NCI-H69 (cell line): ENCODE data around the gene SORBS2.

ENCODE experiments used
- DNase-seq: peaks from one replicate; lab custom pipeline; 2025; lab: John Stamatoyannopoulos, UW

The SORBS2 gene

DNA sequence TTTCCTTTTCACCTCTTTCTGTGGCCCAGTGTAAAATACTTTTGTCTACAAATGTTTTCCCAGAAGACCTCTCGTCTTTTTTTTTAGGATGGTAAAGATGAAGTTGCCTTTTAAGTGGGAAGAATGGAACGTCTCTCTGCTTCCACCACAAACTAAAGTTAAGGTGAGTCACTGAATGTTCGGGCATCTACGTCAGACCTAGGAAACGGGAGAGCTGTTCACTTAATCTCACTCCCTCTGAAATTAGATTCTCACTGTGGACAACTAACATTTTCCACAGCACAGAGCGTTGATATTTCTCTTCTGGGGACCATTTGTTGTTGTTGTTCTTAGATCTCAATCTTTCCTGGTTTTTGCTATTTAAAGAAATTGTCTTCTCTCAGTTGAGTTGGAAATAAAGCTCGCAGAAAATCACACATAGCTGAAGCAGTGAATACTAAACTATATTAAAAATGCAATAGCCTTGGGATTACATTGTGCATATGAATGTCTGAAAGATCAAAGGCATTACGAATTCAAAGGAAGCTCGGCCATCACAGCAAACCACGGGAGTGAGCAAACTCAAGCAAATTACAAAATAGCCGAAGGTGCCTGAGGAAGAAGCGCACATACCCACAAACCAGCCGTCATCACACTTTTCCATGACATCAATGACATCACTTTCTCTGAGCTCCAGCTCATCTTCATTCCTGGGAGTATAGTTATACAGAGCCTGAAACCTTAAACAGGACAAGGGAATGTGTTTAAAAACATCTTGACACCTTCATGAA lies 222.7 kb downstream of the SORBS2 start:
- no peak for DNase-seq

DNA sequence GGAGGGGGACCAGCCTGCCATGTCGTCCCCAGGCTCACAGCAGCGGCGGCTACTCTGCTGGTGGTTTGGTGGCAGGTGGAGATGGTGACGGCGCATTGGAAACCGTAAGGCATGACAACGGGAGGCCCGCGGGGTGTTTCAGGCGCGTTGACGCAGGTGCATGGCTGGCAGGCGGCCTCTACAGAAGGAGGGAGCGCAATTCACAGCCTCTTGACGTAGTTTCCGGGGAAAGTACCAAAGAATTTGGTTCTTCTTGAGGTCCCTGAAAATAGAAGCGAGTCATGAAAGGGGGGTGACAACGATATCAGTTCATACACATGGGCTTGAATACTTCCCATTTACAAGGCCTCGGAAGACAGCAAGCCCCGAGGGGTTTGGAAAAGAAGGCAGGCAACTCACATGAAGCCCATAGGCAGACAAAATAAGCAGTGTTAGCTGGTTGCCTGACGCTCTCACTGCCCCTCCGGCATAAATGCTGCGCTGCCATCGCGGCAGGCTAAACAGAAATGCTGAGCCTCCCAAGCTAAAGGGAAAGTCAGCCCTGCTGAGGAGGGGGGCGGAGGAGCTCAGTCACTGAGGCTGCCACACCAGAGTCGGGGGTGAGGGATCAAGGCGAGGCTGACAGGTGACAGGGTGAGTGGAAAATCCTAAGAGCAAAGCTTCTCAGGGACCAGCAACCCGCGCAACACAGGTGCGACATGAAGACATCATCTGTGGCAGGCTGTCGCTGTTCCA lies 224.4 kb downstream of the SORBS2 start:
- peak; percentile 55 for DNase-seq

DNA sequence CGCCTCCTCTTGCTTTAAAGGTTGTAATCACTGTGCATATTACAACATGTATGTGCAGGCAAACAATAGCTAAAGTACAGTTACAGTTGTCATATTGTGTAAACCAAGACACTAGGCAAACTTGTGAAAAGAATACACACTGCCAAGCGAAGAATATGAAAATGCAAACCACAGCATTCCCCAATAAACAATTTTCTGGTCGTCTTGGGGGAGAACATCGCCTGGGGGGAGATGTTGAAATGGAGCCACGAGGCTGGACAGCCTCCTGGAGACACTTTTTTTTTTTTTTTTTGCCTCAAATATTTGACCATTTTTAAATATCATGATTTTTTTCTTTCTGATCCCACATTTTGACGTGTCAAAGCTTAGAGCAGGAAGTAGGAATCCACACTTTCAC lies 225.0 kb downstream of the SORBS2 start:
- DNase-seq = no peak

GRCh38 chr4:185585211-185585610 lies 226.8 kb downstream of the SORBS2 start:
- DNase-seq = no peak

- no peak for DNase-seq
These were observed 228.2 kb downstream of the SORBS2 start for GRCh38 chr4:185583813-185584212.

DNA sequence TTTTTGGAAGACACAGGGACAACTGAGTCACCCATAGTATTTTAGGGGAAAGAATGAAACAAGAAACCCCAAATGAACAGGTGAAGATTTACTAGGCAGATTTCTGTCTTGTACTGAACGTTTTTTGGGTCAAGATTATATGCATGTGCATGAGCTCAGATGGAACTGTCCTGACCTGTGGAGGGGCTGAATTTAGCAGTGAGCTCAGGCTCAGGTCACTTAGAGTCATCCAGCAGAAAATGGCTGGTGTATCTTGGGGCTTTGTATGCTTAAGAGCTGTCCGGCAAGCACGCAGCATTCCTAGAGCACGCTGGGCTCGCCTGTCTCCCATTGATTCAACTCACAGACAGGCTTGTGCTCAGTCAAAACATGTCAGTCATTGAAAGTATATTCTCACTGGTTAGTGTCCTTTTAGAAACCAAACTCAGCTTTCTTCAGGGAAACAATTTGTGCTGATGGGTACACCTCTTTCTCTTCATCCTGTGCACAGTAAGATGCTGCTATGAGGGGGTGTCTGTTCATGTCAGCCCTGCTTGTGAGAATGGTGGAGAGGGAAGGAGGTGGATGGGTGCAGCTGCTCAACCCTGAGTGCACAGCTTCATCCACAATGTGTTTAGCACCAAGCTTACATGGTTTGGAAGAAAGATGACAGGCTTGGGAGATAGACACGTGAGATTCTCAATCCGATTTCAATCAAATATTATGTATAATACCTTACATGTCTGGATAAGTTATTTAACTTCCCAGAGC lies 229.2 kb downstream of the SORBS2 start:
- DNase-seq = no peak

DNA sequence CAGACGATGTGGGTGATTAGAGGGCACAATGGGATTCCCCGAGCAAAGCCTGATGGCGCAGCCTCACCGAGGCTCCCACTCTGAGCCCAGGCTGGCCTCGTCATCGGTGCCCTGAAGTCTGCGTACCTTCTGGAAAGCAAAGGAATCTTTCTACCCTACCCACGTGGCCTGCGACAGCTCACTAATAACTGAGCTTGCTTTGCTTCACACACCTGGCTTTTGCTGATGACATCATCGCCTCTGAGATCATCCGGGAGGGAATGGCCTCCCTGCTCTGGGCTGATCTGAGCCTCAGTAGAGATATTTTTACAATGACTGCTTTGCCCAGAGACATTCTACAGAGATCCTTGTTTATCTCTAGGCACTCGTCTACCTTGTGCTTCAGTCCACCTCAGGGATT lies 231.3 kb downstream of the SORBS2 start:
- no peak for DNase-seq

GRCh38 chr4:185578284-185578683 lies 233.7 kb downstream of the SORBS2 start:
- no peak for DNase-seq

GRCh38 chr4:185576962-185577950 lies 234.7 kb downstream of the SORBS2 start:
- DNase-seq = no peak

DNA sequence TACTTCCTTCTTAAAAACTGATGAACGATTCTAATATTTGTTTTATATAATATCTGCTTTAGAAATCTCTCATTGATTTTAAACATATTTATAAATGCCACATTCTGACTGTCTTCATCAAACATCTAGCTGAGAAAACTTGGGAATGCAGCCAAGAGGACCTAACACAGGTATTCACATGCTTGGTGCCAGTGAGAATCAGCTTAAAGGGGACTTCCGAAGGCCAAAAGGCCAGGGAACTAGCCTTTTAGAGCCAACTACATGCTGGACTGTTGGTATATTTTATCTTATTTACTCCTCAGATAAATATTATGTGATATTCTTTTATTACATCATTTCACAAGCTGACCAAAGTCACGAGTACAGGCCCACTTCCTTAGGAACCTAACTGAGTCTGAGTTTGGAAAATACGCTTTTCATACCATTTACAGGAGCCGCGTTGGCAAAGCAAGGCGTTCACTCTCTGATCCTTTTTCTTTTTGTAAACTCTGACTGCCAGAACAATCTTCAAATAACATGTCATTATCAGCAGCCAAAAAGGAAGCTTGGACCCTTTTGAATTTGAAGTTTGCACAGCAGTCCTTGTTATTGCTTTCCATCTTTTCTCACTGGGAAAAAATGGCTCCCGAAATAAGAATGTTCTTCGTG lies 235.6 kb downstream of the SORBS2 start:
- no peak for DNase-seq

GRCh38 chr4:185573651-185574199 lies 238.3 kb downstream of the SORBS2 start:
- no peak for DNase-seq

- DNase-seq = no peak
These were observed 241.3 kb downstream of the SORBS2 start for GRCh38 chr4:185570727-185571126.

DNA sequence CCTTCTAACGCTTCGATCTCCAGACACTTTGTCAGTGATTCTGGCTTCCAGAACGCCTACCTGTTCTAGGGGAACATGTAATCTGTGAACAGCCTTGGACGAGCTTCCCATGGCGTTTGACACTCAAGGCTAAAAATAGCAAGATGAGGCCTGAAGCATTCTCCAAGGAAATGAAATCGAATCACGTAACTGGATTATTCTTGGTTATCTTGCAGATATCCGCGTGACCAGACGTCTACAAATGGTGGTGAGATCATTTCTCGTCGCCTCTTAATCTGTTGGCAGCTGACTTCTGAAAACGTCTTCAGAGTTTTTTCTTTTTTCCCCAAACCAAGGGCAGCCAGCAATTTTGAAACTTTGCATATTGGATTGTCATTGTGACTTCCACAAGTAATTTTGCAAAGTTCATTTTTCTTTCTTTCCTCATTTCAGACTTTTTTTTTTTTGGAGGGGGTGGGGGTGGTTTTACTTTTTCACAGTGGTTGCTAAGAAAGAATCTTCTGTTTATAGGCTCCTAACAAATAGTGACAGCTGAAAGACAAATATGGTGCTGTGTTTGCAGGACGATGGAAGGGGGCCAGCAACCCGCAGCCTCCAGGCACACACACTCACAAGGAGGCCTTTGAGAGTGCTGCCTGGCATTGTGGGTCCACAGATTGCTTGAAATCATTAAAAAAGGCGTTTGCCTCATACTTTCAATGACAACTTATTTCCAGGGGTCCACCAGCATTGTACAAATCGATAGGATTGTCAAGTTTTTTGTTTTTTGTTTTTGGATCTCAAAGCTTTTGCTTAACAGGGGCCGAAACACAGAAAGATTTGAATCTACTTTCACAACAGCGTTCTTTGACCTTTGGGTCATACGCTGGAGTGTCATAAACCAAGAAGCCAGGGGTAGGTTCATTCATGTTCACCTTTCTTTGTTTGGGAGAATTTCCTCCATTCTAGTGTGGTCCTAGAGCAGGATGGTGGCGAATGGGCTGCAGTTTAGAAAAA lies 244.3 kb downstream of the SORBS2 start:
- DNase-seq = no peak

- no peak for DNase-seq
These were observed 245.0 kb downstream of the SORBS2 start for GRCh38 chr4:185566972-185567371.

GRCh38 chr4:185566425-185566824 lies 245.6 kb downstream of the SORBS2 start:
- no peak for DNase-seq

- DNase-seq = no peak
These were observed 246.3 kb downstream of the SORBS2 start for GRCh38 chr4:185565696-185566095.

DNA sequence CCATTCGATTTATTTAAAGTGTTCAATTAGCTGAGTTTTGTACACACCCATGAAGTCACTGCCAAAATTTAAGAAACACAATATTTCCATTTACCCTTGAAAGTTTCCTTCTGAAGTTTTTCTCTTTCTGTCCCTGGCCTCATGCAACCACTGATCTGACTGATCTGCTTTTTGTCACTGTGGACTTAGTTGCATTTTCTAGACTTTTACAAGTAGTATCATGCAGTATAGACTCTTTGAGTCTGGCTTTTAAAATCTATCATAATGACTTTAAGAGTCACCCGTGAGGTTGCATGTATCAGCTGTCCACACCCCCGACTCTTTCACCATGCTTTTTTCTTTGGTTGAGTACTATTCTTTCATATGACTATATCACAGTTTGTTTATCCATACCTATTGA lies 247.6 kb downstream of the SORBS2 start:
- no peak for DNase-seq

- DNase-seq = no peak
These were observed 249.5 kb downstream of the SORBS2 start for GRCh38 chr4:185562531-185562930.

DNA sequence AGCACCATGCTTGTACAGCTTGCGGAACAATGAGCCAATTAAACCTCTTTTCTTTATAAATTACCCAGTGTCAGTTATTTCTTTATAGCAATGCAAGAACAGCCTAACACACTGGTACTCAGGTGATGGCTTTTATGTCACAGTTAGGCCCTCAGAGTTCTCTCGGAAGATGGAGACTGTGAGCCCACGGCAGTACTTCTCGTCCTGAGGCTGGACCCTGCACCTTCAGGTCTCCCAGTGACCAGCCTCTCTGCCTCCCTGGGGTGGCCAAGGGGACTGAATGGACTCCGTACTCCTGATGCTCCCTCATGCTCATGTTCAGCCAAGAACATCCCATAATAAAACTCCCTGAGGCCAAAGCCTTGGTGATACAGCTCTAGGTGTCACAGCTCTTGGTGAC lies 251.7 kb downstream of the SORBS2 start:
- no peak for DNase-seq

DNA sequence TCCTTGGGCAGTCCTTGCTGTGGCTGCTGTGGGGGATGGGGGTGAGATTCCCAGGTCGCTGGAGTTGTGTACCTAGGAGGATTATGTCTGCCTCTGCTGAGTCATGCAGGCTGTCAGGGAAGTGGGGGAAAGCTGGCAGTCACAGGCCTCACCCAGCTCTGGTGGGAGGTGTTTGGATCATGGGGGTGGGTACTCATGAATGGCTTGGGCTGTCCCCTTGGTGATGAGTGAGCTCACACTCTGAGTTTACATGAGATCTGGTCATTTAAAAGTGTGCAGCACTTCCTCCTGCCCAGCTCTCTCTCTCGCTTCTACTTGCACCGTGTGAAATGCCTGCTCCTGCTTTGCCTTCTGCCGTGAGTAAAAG lies 252.1 kb downstream of the SORBS2 start:
- peak; percentile 38 for DNase-seq
